ENCODE measurements around the gene SSUH2. TPM values are rescaled to one million over a fixed set of nuclear protein-coding genes. Genes with fewer than 3 reads are reported as not detected.
A peak's percentile ranks its signal among the peaks of the same experiment; 100 is the strongest.

The SSUH2 gene
- total RNA-seq, 1 experiment from 2014 or later: 0.94 TPM

DNA sequence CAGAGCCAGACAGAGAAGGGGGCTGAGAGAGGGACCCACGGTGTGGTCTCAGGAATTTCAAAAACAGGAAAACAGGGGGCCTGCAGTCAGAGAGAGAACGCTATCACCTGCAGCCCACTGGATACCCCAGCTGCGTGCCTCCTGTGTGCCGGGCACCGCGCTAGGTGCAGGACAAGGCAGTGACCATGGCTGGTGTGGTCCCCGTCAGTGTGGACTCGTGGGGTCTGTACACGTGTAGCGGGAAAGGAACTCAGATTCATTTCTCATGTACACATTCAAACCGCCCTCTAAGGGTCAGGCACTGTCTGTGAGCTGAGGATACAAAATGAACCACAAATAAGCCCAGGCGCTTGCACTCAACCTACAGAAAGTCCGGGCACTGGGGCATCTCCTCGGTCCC, 20.9 kb downstream of the SSUH2 start:
- Mint-ChIP-seq H3K9me3 (peaks cover 18% of the 10 kb centered on the region), H3K36me3 (no peaks in the 10 kb centered on the region; the same call in 1 of the 2 replicates), H3K27me3 (ENCODE audit: low read depth) (peaks cover 4% of the 10 kb centered on the region; the same call in 1 of the 2 replicates), H3K4me3 (no peak overlapping the region), H3K27ac (no peak overlapping the region), H3K4me1 (peaks cover 11% of the 10 kb centered on the region)
- no peak for TF ChIP-seq HMGXB4 (CRISPR knock-in tag; IDR thresholded peaks at IDR 0.05)
- no peak for TF ChIP-seq MYBL2 (CRISPR knock-in tag; IDR thresholded peaks at IDR 0.05)
- TF ChIP-seq ELF4 (CRISPR knock-in tag; IDR thresholded peaks at IDR 0.05; ENCODE audit: low read depth): no peak
- TF ChIP-seq USF1 (CRISPR knock-in tag; IDR thresholded peaks at IDR 0.05): no peak
- TF ChIP-seq, protein P1, sequence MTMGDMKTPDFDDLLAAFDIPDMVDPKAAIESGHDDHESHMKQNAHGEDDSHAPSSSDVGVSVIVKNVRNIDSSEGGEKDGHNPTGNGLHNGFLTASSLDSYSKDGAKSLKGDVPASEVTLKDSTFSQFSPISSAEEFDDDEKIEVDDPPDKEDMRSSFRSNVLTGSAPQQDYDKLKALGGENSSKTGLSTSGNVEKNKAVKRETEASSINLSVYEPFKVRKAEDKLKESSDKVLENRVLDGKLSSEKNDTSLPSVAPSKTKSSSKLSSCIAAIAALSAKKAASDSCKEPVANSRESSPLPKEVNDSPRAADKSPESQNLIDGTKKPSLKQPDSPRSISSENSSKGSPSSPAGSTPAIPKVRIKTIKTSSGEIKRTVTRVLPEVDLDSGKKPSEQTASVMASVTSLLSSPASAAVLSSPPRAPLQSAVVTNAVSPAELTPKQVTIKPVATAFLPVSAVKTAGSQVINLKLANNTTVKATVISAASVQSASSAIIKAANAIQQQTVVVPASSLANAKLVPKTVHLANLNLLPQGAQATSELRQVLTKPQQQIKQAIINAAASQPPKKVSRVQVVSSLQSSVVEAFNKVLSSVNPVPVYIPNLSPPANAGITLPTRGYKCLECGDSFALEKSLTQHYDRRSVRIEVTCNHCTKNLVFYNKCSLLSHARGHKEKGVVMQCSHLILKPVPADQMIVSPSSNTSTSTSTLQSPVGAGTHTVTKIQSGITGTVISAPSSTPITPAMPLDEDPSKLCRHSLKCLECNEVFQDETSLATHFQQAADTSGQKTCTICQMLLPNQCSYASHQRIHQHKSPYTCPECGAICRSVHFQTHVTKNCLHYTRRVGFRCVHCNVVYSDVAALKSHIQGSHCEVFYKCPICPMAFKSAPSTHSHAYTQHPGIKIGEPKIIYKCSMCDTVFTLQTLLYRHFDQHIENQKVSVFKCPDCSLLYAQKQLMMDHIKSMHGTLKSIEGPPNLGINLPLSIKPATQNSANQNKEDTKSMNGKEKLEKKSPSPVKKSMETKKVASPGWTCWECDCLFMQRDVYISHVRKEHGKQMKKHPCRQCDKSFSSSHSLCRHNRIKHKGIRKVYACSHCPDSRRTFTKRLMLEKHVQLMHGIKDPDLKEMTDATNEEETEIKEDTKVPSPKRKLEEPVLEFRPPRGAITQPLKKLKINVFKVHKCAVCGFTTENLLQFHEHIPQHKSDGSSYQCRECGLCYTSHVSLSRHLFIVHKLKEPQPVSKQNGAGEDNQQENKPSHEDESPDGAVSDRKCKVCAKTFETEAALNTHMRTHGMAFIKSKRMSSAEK (CRISPR knock-in tag; IDR thresholded peaks at IDR 0.05; ENCODE audit: borderline replicate concordance): no peak
- DNase-seq (ENCODE audit: low spot score) (no peak), ATAC-seq (no peak)
- ChIA-PET CTCF (interaction anchor here (1.8 to 2.2 kb wide), 3 partner anchors 182 to 299 kb away, joined by 6 to 11 read pairs (median 9); no protein-coding TSS in a partner anchor), POLR2A (no interaction called here)

GRCh38 chr3:8622873-8623691, 21.5 kb downstream of the SSUH2 start:
- POLR2A ChIA-PET: no interaction called here
- Mint-ChIP-seq H3K9me3 (peaks cover 19% of the 10 kb centered on the region), H3K27ac (peak overlapping the region; percentile 39; the same call in 1 of the 2 replicates), H3K4me1 (peaks cover 11% of the 10 kb centered on the region), H3K4me3 (peak overlapping the region; percentile 2; the same call in 1 of the 2 replicates), H3K36me3 (no peaks in the 10 kb centered on the region; the same call in 1 of the 2 replicates), H3K27me3 (ENCODE audit: low read depth) (peaks cover 4% of the 10 kb centered on the region; the same call in 1 of the 2 replicates)
- peak; percentile 87 for DNase-seq (ENCODE audit: low spot score)
- CTCF ChIA-PET: interaction anchor here (0.5 to 2.2 kb wide), 15 partner anchors 10 to 298 kb away, joined by 3 to 11 read pairs (median 4); partner anchors contain the start of gene LMCD1
- peak; percentile 82 for TF ChIP-seq CTCF (IDR thresholded peaks at IDR 0.05)
- no peak for TF ChIP-seq CREB1 (CRISPR knock-in tag; IDR thresholded peaks at IDR 0.05)
- TF ChIP-seq ZNF232 (CRISPR knock-in tag; IDR thresholded peaks at IDR 0.05): 0 out of 2 replicates have a peak, but pooled peaks have one; percentile 37
- peak; percentile 55; the same call in 1 of the 2 replicates for TF ChIP-seq SP1 (CRISPR knock-in tag; conservative IDR thresholded peaks at IDR 0.05)
- peak; percentile 96 for ATAC-seq

DNA sequence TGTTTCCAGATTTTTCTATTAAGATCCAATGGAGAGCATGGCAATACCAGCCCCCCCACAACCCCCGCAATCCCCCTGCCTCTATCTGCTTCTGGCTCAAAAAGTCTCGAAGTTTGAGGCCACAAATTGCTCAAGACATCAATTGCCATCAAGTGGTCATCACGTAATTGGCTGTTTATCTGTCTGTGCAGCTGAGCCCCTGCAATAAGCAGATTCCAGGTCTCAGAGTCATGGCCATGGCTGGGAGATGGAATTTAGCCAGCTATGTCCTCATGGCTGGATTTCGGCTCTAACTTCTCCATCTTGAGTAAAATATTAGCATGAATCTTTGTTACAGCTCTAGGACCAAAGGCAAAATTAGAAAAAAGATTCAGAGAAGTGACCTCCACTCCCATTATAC, 22.7 kb downstream of the SSUH2 start:
- ChIA-PET POLR2A (interaction anchor here (0.6 kb wide), 1 partner anchor 66 kb away, joined by 5 read pairs; no protein-coding TSS in a partner anchor), CTCF (interaction anchor here (0.9 to 2.2 kb wide), 6 partner anchors 121 to 297 kb away, joined by 4 to 11 read pairs (median 9); partner anchors contain the start of gene LMCD1)
- TF ChIP-seq RORB (CRISPR knock-in tag; IDR thresholded peaks at IDR 0.05): no peak
- TF ChIP-seq OVOL2 (CRISPR knock-in tag; IDR thresholded peaks at IDR 0.05; ENCODE audit: borderline replicate concordance): no peak
- TF ChIP-seq HMGXB4 (CRISPR knock-in tag; IDR thresholded peaks at IDR 0.05): no peak
- no peak for TF ChIP-seq ATF1 (CRISPR knock-in tag; IDR thresholded peaks at IDR 0.05)
- TF ChIP-seq TCF7 (CRISPR knock-in tag; IDR thresholded peaks at IDR 0.05; ENCODE audit: low read depth): no peak
- no peak for TF ChIP-seq FOXP4 (CRISPR knock-in tag; IDR thresholded peaks at IDR 0.05)

More for the DNA sequence above, 22.7 kb downstream of the SSUH2 start:
- peaks cover 19% of the 10 kb centered on the region for H3K9me3 Mint-ChIP-seq
- no peak for DNase-seq (ENCODE audit: low spot score)
- no peak overlapping the region for H3K27ac Mint-ChIP-seq
- no peak for ATAC-seq
- H3K4me1 Mint-ChIP-seq: peaks cover 11% of the 10 kb centered on the region
- peaks cover 4% of the 10 kb centered on the region; the same call in 1 of the 2 replicates for H3K27me3 Mint-ChIP-seq (ENCODE audit: low read depth)
- no peak overlapping the region for H3K4me3 Mint-ChIP-seq
- H3K36me3 Mint-ChIP-seq: no peaks in the 10 kb centered on the region; the same call in 1 of the 2 replicates
